ENCODE data around the gene ARFRP1. TPM values are rescaled to one million over a fixed set of nuclear protein-coding genes. Genes with fewer than 3 reads are reported as not detected.
"Not testable (repeated sequence)": the region's sequence is repeated elsewhere in the genome, so short reads cannot be mapped to it uniquely, and the experiment has no call there.

The ARFRP1 gene
- total RNA-seq, 1 donor from 2014 or later = 39.8 TPM

GRCh38 chr20:63673951-63674350, 33.8 kb downstream of the ARFRP1 start:
- H3K9me3 Mint-ChIP-seq (ENCODE audit: low read depth) = no peaks in the 10 kb centered on the region
- no peak for DNase-seq (ENCODE audit: low spot score)
- peaks cover 19% of the 10 kb centered on the region for H3K36me3 Mint-ChIP-seq (ENCODE audit: low read depth)
- H3K4me3 Mint-ChIP-seq (ENCODE audit: unreplicated experiment) = no peak overlapping the region
- H3K4me1 Mint-ChIP-seq (ENCODE audit: low read depth) = no peaks in the 10 kb centered on the region
- H3K27me3 Mint-ChIP-seq (ENCODE audit: low read depth) = no peaks in the 10 kb centered on the region
- H3K27ac Mint-ChIP-seq (ENCODE audit: unreplicated experiment) = no peak overlapping the region
- TF ChIP-seq CTCF (IDR thresholded peaks at IDR 0.05) = no peak

GRCh38 chr20:63672666-63673065, 35.1 kb downstream of the ARFRP1 start:
- Mint-ChIP-seq H3K27ac (ENCODE audit: unreplicated experiment) (no peak overlapping the region), H3K27me3 (ENCODE audit: low read depth) (no peaks in the 10 kb centered on the region), H3K9me3 (ENCODE audit: low read depth) (no peaks in the 10 kb centered on the region), H3K36me3 (ENCODE audit: low read depth) (peaks cover 23% of the 10 kb centered on the region), H3K4me1 (ENCODE audit: low read depth) (no peaks in the 10 kb centered on the region), H3K4me3 (ENCODE audit: unreplicated experiment) (no peak overlapping the region)
- no peak for TF ChIP-seq CTCF (IDR thresholded peaks at IDR 0.05)
- DNase-seq (ENCODE audit: low spot score) = no peak

- H3K4me3 Mint-ChIP-seq (ENCODE audit: unreplicated experiment); H3K27ac Mint-ChIP-seq (ENCODE audit: unreplicated experiment); H3K4me1 Mint-ChIP-seq (ENCODE audit: low read depth); H3K9me3 Mint-ChIP-seq (ENCODE audit: low read depth); H3K27me3 Mint-ChIP-seq (ENCODE audit: low read depth); DNase-seq (ENCODE audit: low spot score): not testable (repeated sequence)
- H3K36me3 Mint-ChIP-seq (ENCODE audit: low read depth) = peaks cover 23% of the 10 kb centered on the region
Measured at GRCh38 chr20:63671695-63672094, 36.1 kb downstream of the ARFRP1 start.

- Mint-ChIP-seq H3K36me3 (ENCODE audit: low read depth) (peaks cover 20% of the 10 kb centered on the region), H3K4me3 (ENCODE audit: unreplicated experiment) (no peak overlapping the region), H3K27me3 (ENCODE audit: low read depth) (no peaks in the 10 kb centered on the region), H3K9me3 (ENCODE audit: low read depth) (no peaks in the 10 kb centered on the region), H3K4me1 (ENCODE audit: low read depth) (no peaks in the 10 kb centered on the region), H3K27ac (ENCODE audit: unreplicated experiment) (no peak overlapping the region)
- TF ChIP-seq CTCF (IDR thresholded peaks at IDR 0.05) = no peak
- DNase-seq (ENCODE audit: low spot score) = no peak
Measured at GRCh38 chr20:63668351-63668750, 39.4 kb downstream of the ARFRP1 start.

- TF ChIP-seq CTCF (IDR thresholded peaks at IDR 0.05) = no peak
- Mint-ChIP-seq H3K9me3 (ENCODE audit: low read depth) (no peaks in the 10 kb centered on the region), H3K4me3 (ENCODE audit: unreplicated experiment) (no peak overlapping the region), H3K27me3 (ENCODE audit: low read depth) (no peaks in the 10 kb centered on the region), H3K4me1 (ENCODE audit: low read depth) (no peaks in the 10 kb centered on the region), H3K27ac (ENCODE audit: unreplicated experiment) (no peak overlapping the region), H3K36me3 (ENCODE audit: low read depth) (peaks cover 20% of the 10 kb centered on the region)
- DNase-seq (ENCODE audit: low spot score) = no peak
Measured at GRCh38 chr20:63667858-63668257, 39.9 kb downstream of the ARFRP1 start.

- peaks cover 22% of the 10 kb centered on the region for H3K36me3 Mint-ChIP-seq (ENCODE audit: low read depth)
- no peak overlapping the region for H3K4me3 Mint-ChIP-seq (ENCODE audit: unreplicated experiment)
- H3K27ac Mint-ChIP-seq (ENCODE audit: unreplicated experiment) = no peak overlapping the region
- H3K27me3 Mint-ChIP-seq (ENCODE audit: low read depth) = no peaks in the 10 kb centered on the region
- H3K9me3 Mint-ChIP-seq (ENCODE audit: low read depth) = no peaks in the 10 kb centered on the region
- DNase-seq (ENCODE audit: low spot score) = peak; percentile 68
- TF ChIP-seq CTCF (IDR thresholded peaks at IDR 0.05) = no peak
- no peaks in the 10 kb centered on the region for H3K4me1 Mint-ChIP-seq (ENCODE audit: low read depth)
Measured at GRCh38 chr20:63665708-63666107, 42.1 kb downstream of the ARFRP1 start.

Data from chondrocyte (in vitro differentiated cells).